ENCODE results near the gene PARP1. TPM values are rescaled to one million over a fixed set of nuclear protein-coding genes. Genes with fewer than 3 reads are reported as not detected.

Gene PARP1
- total RNA-seq, 1 donor from 2014 or later: 86.3 TPM

GRCh38 chr1:226371027-226371694 lies 36.7 kb downstream of the PARP1 start:
- Mint-ChIP-seq H3K27ac (ENCODE audit: unreplicated experiment) (no peak overlapping the region), H3K36me3 (ENCODE audit: unreplicated experiment) (peaks cover 58% of the 10 kb centered on the region), H3K4me3 (ENCODE audit: unreplicated experiment) (no peak overlapping the region), H3K4me1 (ENCODE audit: unreplicated experiment) (no peaks in the 10 kb centered on the region), H3K27me3 (ENCODE audit: unreplicated experiment) (no peaks in the 10 kb centered on the region), H3K9me3 (ENCODE audit: unreplicated experiment) (no peaks in the 10 kb centered on the region)
- TF ChIP-seq, protein P1, sequence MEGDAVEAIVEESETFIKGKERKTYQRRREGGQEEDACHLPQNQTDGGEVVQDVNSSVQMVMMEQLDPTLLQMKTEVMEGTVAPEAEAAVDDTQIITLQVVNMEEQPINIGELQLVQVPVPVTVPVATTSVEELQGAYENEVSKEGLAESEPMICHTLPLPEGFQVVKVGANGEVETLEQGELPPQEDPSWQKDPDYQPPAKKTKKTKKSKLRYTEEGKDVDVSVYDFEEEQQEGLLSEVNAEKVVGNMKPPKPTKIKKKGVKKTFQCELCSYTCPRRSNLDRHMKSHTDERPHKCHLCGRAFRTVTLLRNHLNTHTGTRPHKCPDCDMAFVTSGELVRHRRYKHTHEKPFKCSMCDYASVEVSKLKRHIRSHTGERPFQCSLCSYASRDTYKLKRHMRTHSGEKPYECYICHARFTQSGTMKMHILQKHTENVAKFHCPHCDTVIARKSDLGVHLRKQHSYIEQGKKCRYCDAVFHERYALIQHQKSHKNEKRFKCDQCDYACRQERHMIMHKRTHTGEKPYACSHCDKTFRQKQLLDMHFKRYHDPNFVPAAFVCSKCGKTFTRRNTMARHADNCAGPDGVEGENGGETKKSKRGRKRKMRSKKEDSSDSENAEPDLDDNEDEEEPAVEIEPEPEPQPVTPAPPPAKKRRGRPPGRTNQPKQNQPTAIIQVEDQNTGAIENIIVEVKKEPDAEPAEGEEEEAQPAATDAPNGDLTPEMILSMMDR (IDR thresholded peaks at IDR 0.05): no peak
- DNase-seq (ENCODE audit: extremely low spot score, unreplicated experiment): no peak

- no peaks in the 10 kb centered on the region for H3K9me3 Mint-ChIP-seq (ENCODE audit: unreplicated experiment)
- H3K4me1 Mint-ChIP-seq (ENCODE audit: unreplicated experiment): no peaks in the 10 kb centered on the region
- peaks cover 56% of the 10 kb centered on the region for H3K36me3 Mint-ChIP-seq (ENCODE audit: unreplicated experiment)
- TF ChIP-seq, protein P1 (IDR thresholded peaks at IDR 0.05): no peak
- no peak overlapping the region for H3K4me3 Mint-ChIP-seq (ENCODE audit: unreplicated experiment)
- no peak overlapping the region for H3K27ac Mint-ChIP-seq (ENCODE audit: unreplicated experiment)
- no peaks in the 10 kb centered on the region for H3K27me3 Mint-ChIP-seq (ENCODE audit: unreplicated experiment)
- no peak for DNase-seq (ENCODE audit: extremely low spot score, unreplicated experiment)
Observed at GRCh38 chr1:226370144-226370923, 37.6 kb downstream of the PARP1 start.

- H3K36me3 Mint-ChIP-seq (ENCODE audit: unreplicated experiment): peaks cover 58% of the 10 kb centered on the region
- no peaks in the 10 kb centered on the region for H3K27me3 Mint-ChIP-seq (ENCODE audit: unreplicated experiment)
- DNase-seq (ENCODE audit: extremely low spot score, unreplicated experiment): no peak
- no peak overlapping the region for H3K27ac Mint-ChIP-seq (ENCODE audit: unreplicated experiment)
- no peaks in the 10 kb centered on the region for H3K4me1 Mint-ChIP-seq (ENCODE audit: unreplicated experiment)
- no peak overlapping the region for H3K4me3 Mint-ChIP-seq (ENCODE audit: unreplicated experiment)
- TF ChIP-seq, protein P1 (IDR thresholded peaks at IDR 0.05): no peak
- H3K9me3 Mint-ChIP-seq (ENCODE audit: unreplicated experiment): no peaks in the 10 kb centered on the region
Observed at GRCh38 chr1:226369110-226369509, 38.8 kb downstream of the PARP1 start.

DNA sequence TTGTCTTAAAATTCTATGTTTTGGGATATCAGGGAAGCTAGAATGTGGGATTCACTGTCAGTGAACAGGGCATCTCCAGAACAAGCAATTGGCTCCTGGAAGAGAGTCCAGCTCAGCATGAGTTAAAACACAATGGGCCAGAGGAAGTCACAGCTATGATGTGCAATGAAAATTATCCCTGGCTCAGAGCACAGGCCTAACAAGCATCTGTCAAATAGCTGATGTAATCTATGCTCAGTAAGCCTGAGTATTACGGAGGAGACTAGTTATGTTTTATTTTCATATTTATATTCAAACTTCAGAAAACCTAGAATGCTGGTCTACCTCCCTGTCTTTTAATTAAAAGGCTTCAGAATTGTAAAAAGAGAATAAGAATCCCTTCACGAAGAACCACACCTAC lies 41.6 kb downstream of the PARP1 start:
- H3K27ac Mint-ChIP-seq (ENCODE audit: unreplicated experiment): no peak overlapping the region
- TF ChIP-seq, protein P1 (IDR thresholded peaks at IDR 0.05): no peak
- no peak overlapping the region for H3K4me3 Mint-ChIP-seq (ENCODE audit: unreplicated experiment)
- DNase-seq (ENCODE audit: extremely low spot score, unreplicated experiment): no peak
- H3K4me1 Mint-ChIP-seq (ENCODE audit: unreplicated experiment): no peaks in the 10 kb centered on the region
- H3K36me3 Mint-ChIP-seq (ENCODE audit: unreplicated experiment): peaks cover 57% of the 10 kb centered on the region
- no peaks in the 10 kb centered on the region for H3K27me3 Mint-ChIP-seq (ENCODE audit: unreplicated experiment)
- H3K9me3 Mint-ChIP-seq (ENCODE audit: unreplicated experiment): no peaks in the 10 kb centered on the region

DNA sequence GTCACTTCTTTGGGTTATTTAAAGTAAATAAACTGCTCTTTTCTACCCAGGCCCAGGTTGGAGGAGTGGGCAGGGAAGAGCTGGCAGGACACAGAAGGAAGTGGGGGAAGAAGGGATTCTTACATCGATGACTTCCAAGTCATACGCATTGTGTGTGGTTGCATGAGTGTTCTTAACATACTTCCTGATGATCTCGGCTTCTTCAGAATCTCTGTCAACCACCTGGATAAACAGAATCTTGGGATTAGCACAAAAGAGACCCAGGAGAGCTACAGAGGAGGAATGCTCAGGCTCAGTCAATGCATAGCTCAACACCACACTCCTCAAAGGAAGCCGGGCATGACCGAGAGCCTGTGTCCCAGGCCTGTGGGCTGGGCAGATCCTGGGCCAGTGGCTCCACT lies 42.1 kb downstream of the PARP1 start:
- H3K36me3 Mint-ChIP-seq (ENCODE audit: unreplicated experiment): peaks cover 60% of the 10 kb centered on the region
- H3K27ac Mint-ChIP-seq (ENCODE audit: unreplicated experiment): no peak overlapping the region
- no peaks in the 10 kb centered on the region for H3K27me3 Mint-ChIP-seq (ENCODE audit: unreplicated experiment)
- TF ChIP-seq, protein P1 (IDR thresholded peaks at IDR 0.05): no peak
- no peaks in the 10 kb centered on the region for H3K4me1 Mint-ChIP-seq (ENCODE audit: unreplicated experiment)
- DNase-seq (ENCODE audit: extremely low spot score, unreplicated experiment): no peak
- H3K4me3 Mint-ChIP-seq (ENCODE audit: unreplicated experiment): no peak overlapping the region
- H3K9me3 Mint-ChIP-seq (ENCODE audit: unreplicated experiment): no peaks in the 10 kb centered on the region
